Fibroblast of skin of left biceps (primary cell): ENCODE measurements around the gene ACP2.
"Not testable (repeated sequence)": the region's sequence is repeated elsewhere in the genome, so short reads cannot be mapped to it uniquely, and the experiment has no call there.

Source experiments
- DNase-seq, 2 experiments: peaks; one replicate each; pipeline ENCODE4 v3.0.0-alpha.2; 2013; ENCODE audit warnings: low read depth in 2 of 2

The ACP2 gene

GRCh38 chr11:47204637-47204989 is 44.0 kb downstream of the ACP2 start:
- peak in 1 of 2 experiments; percentile 55 for DNase-seq

DNA sequence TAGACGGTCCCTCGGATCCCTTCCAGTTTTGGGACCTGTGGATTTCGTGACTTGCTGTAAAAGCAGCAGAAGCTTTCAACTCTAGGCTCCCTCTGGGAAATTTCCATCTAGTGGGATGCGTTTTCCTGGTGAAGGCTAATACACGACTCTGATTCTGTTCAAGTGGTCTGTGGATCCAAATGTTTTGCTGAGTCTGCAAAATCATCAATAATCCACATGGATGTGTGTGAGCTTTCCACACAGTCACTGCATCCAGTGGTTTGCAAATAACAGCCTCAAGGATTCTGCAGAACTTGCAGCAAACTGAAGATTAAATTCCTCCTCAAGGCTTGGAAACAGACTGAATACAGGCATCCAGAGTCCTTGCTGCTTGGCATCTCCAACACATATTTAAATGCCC is 46.0 kb downstream of the ACP2 start:
- DNase-seq = no peak

DNA sequence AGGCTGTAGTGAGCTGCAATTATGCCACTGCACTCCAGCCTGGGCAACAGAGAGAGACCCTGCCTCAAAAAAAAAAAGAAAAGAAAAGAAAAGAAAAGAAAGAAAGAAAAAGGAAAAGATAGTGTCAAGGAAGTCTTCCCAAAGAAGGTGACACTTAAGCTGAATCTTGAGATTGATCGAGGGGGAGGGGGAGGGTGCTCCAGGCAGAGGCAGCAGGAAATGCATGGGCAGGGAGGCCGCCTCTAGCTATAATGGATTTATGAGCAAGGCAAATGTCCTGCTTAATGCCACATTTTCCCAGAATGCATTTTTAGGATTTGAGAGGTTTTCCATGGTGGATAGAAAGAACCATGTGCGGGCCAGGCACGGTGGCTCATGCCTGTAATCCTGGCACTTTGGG is 47.6 kb downstream of the ACP2 start:
- DNase-seq = no peak

DNA sequence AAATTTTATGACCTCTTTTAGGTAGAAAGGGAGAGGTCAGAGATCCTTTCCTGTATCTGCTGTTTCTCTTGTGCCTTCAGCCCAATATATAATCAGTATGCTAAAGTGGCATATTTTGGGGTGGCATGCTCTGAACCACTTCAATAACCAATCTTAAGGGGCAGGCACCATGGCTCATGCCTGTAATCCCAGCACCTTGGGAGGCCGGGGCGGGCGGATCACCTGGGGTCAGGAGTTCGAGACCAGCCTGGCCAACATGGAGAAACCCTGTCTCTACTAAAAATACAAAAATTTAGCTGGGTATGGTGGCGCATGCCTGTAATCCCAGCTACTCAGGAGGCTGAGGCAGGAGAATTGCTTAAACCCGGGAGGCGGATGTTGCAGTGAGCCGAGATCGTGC is 50.5 kb downstream of the ACP2 start:
- not testable (repeated sequence) for DNase-seq

DNA sequence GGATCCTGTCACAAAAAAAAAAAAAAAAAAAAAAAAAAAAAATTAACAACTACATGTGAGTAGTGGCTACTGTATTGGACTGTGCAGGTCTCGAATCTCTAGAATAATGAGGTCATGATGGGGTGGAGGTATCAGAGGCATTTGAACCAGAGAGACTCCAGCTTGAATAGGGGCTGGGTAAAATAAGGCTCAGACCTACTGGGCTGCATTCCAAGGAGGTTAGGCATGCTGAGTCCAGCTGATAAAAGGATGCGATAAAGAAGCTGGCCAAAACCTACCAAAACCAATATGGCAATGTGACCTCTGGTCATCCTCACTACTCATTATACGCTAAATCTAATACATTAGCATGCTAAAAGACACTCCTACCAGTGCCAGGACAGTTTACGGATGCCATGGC is 56.5 kb downstream of the ACP2 start:
- no peak for DNase-seq

DNA sequence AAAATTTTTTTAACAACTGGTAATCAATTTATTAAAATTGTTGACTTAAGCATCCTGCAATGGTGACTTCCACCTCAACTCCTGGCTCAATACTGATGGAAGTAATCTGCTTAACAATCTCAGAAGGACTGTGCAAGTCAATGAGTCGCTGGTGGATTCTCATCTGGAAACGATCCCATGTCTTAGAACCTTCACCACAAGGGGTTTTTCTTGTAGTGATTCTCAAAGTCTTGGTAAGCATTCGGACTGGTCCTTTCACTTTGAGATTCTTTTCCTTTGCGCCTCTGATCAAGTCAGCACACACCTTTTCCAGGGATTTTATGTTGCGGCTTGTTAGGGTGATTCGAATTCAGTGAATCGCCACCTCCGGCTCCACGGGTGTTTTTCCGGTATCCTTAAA is 57.5 kb downstream of the ACP2 start:
- not testable (repeated sequence) for DNase-seq
